Lower leg skin (tissue), 3 donors: ENCODE measurements around the gene EBF3.

Experiments used
- POLR2A ChIP-seq, 2 donors: fragments of 450-650 bp; IDR thresholded peaks; one replicate each; pipeline ENCODE4 v1.6.1; 2016 to 2017; ENCODE audit warnings: antibody characterized with exemption in 2 of 2, mild to moderate bottlenecking in 1 of 2, moderate library complexity in 1 of 2
- TF ChIP-seq, protein P1 (sequence below), 3 donors: fragments of 450-650 bp; IDR thresholded peaks; one replicate each; pipeline ENCODE4 v1.5.1; 2016; ENCODE audit warnings: antibody characterized with exemption in 3 of 3, mild to moderate bottlenecking in 3 of 3, moderate library complexity in 2 of 3

DNA sequence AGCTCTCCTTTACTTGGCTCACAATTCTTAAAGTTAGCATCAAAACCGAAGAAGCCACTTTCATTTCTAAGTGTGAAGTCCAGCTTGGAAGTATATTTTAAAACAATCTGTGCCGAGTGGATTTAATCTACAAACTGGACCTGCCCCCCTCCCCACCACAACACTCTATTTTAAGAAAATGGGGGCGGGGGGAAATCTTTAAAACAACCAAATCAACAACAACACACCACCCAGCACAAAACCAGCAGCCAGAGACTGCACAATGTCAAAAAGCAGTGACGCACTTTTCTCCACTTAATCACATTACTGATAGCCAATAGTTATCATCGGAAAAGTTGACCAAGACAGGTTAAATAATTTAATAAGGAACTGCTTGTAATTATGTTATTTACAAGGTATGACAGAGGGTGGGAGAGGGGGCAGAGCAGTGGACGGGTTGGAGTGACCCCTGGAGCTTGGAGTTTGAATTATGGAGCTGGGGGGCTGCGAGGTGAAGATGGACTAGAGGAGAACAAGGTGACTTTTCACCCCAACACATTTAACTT lies 2.8 kb downstream of the EBF3 start:
- TF ChIP-seq, protein P1, sequence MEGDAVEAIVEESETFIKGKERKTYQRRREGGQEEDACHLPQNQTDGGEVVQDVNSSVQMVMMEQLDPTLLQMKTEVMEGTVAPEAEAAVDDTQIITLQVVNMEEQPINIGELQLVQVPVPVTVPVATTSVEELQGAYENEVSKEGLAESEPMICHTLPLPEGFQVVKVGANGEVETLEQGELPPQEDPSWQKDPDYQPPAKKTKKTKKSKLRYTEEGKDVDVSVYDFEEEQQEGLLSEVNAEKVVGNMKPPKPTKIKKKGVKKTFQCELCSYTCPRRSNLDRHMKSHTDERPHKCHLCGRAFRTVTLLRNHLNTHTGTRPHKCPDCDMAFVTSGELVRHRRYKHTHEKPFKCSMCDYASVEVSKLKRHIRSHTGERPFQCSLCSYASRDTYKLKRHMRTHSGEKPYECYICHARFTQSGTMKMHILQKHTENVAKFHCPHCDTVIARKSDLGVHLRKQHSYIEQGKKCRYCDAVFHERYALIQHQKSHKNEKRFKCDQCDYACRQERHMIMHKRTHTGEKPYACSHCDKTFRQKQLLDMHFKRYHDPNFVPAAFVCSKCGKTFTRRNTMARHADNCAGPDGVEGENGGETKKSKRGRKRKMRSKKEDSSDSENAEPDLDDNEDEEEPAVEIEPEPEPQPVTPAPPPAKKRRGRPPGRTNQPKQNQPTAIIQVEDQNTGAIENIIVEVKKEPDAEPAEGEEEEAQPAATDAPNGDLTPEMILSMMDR (IDR thresholded peaks at IDR 0.05): no peak
- TF ChIP-seq POLR2A (IDR thresholded peaks at IDR 0.05): no peak
